Cardiac fibroblast (primary cell): ENCODE measurements around the gene ASAP2.

Source experiments
- DNase-seq, 2 donors: peaks; one replicate each; pipeline versions ENCODE4 v3.0.0 to v3.0.0-alpha.2; 2010; ENCODE audit warnings: low read depth in 2 of 2
- H3K4me3 ChIP-seq, 2 donors: replicated peaks in 1 of 2; 1 replicate in 1 of 2; 2 replicates in 1 of 2; pipeline ENCODE4 v1.5.1; 2011; ENCODE audit warnings: low read depth in 2 of 2, low read length in 2 of 2, mild to moderate bottlenecking in 2 of 2, moderate library complexity in 1 of 2
- TF ChIP-seq, protein P1 (sequence below): IDR thresholded peaks from one replicate; pipeline ENCODE4 v1.5.1; 2011; ENCODE audit warnings: low read depth, mild to moderate bottlenecking, low read length, inconsistent platforms

The ASAP2 gene

DNA sequence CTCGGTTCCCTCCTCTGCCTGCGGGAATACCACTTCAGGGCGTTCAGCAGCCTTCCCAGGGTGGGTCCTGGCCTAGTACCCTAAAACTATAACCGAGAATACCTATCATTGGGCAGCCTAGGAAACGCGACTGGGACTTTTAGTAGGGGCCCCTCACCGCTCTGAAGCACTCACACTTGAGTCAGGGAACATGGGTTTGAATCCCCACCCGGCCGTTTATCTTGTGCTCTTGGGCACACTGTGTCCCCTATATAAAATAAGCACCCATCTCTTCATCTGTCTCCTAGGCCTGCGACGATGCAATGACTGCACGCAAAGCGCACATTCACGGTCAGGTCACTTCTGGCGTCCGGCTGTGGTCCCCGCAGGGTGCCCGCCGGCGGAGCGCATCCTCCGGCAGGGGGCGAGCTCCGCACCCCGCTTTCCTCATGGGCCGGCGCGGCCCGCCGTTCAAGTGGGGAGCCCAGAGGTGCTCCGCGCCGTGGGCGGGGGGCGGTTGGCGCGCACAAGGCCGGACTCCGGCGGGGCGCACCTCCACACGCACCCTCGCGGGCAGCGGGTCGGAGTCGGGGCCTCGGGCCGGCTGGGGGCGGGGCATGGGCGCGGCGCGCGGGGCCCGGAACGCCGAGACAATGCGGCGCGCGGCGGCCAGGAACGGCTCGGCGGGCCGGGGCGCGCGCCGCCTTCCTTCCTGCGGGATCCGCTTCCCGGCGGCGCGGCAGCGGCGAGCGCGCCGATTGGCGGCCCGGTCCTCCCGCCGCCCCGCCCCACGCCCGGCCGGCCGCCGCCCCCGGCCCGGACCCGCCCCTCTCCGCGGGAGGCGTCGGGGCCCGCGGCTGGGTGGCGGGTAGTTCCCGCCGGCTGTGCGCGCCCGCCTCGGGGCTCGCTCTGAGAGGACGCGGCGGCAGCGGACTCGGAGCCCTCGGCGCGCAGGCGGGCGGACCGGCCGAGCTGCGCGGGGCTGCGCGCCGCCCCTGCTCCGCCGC, at the start of gene ASAP2:
TSS of gene ASAP2 (plus strand) at position 850 of the 986 bp plus-strand sequence. CDS start 293 bp downstream, outside the sequence.
- TF ChIP-seq, protein P1, sequence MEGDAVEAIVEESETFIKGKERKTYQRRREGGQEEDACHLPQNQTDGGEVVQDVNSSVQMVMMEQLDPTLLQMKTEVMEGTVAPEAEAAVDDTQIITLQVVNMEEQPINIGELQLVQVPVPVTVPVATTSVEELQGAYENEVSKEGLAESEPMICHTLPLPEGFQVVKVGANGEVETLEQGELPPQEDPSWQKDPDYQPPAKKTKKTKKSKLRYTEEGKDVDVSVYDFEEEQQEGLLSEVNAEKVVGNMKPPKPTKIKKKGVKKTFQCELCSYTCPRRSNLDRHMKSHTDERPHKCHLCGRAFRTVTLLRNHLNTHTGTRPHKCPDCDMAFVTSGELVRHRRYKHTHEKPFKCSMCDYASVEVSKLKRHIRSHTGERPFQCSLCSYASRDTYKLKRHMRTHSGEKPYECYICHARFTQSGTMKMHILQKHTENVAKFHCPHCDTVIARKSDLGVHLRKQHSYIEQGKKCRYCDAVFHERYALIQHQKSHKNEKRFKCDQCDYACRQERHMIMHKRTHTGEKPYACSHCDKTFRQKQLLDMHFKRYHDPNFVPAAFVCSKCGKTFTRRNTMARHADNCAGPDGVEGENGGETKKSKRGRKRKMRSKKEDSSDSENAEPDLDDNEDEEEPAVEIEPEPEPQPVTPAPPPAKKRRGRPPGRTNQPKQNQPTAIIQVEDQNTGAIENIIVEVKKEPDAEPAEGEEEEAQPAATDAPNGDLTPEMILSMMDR = peak; percentile 64
- H3K4me3 ChIP-seq = peak within 1 kb of the TSS; percentile 84 to 89
- peak; percentile 58 to 84 for DNase-seq

DNA sequence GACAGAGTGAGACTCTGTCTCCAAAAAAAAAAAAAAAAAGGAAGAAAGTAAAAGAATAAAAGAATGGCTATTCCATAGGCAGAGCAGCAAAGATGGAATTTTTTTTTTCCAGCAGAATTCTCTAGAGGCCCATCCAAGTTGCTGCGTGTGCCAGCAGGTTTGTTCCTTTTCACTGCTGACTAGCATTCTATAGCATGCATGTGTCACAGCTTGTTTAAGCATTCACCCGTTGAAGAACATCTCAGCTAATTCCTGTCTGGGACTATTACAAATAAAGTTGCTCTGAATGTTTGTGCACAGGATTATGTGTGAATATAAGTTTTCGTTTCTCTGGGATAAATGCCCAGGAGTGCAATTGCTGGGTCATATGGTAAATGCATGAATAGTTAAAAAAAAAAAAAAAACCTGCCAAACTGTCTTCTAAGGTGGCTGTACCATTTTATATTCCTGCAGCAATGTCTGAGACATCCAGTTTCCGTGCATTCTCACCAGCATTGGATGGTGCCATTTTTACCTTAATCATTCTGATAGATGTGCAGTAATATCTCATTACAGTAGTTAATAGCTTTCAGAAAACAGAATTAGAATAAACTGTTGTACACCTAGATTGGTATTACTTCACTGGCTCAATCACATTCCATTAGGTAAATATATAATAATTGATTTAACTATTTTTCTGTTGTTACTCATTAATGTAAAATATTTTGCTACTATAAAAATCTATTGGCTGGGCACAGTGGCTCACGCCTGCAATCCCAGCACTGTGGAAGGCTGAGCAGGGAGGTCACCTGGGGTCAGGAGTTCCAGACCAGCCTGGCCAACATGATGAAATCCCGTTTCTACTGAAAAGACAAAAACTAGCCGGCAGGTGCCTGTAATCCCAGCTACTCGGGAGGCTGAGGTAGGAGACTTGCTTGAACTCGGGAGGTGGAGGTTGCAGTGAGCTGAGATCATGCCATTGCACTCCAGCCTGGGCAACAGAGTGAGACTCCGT, 47.5 kb upstream of the ASAP2 start:
- no peak overlapping the region for H3K4me3 ChIP-seq
- DNase-seq = peak in 1 of 2 donors; percentile 62
- TF ChIP-seq, protein P1 = no peak

DNA sequence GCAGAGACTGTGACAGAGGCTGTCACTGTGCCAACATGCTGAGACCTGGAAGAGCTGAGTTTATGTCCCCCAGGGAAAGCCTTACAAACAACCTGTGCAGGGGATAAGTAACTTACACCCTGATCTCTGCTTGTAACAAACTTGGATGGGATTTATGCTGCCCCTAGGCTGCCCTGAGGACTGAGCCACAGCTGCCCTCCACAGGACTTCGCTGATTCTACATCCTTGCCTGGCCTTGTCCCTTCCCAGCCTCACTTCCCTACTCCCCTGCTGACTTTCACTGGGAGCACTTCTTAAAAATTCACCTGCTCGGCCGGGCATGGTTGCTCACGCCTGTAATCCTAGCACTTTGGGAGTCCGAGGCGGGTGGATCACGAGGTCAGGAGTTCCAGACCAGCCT, 45.9 kb upstream of the ASAP2 start:
- TF ChIP-seq, protein P1 = no peak
- H3K4me3 ChIP-seq = no peak overlapping the region
- DNase-seq = no peak

DNA sequence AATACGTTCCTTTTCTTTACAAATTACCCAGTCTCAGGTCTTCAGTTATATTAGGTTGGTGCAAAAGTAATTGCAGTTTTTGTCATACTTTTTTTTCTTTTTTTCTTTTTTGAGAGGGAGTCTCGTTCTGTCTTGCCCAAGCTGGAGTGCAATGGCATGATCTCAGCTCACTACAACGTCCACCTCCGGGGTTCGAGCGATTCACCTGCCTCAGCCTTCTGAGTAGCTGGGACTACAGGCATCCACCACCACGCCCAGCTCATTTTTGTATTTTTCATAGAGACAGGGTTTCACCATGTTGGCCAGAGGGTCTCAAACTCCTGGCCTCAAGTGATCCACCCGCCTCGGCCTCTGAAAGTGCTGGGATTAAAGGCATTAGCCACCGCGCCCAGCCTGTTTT, 43.8 kb upstream of the ASAP2 start:
- no peak overlapping the region for H3K4me3 ChIP-seq
- DNase-seq = no peak
- TF ChIP-seq, protein P1 = no peak

DNA sequence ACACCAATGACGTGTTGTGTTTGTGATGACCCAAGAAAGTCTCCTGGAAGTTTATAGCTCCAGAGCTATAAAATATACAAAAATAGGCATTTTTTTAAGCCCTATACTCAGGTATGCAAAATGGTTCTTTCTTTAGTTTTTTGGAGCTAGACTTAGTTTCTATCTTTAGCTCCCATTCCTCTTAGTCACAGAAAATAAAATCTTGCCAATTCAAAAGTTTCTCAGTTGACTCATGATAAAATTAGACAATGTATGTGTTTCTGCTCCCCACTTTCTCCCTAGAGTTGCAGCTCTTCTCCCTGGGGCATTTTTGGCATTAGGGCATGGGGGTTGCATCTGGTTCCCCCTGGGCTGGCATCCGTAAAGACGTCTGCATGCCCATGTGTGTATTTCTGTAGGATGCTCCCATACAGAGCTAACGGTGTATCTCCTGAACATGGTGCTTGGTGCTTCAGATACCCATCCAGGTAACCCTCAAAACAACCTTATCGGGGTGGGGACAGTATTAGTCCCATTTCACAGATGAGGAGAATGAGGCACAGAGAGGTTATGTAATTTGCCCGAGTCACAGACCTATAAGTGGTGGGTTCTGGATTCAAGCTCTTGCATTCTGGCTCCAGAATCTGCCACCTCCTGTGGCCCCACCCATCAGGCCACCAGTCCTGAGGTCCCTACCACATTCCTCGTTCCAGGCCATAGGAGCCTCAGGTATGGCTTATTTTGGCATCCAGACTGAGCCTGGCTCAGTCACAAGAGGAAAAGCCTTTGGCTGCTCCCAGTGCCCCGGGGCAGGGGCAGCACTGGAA, 43.1 kb upstream of the ASAP2 start:
- TF ChIP-seq, protein P1 = no peak
- peak; percentile 54 to 80 for DNase-seq
- H3K4me3 ChIP-seq = no peak overlapping the region
